ENCODE data around the gene ASIC5. TPM values are rescaled to one million over a fixed set of nuclear protein-coding genes. Genes with fewer than 3 reads are reported as not detected.
A peak's percentile ranks its signal among the peaks of the same experiment; 100 is the strongest.
"Not testable (repeated sequence)": the region's sequence is repeated elsewhere in the genome, so short reads cannot be mapped to it uniquely, and the experiment has no call there.

Gene ASIC5, protein sequence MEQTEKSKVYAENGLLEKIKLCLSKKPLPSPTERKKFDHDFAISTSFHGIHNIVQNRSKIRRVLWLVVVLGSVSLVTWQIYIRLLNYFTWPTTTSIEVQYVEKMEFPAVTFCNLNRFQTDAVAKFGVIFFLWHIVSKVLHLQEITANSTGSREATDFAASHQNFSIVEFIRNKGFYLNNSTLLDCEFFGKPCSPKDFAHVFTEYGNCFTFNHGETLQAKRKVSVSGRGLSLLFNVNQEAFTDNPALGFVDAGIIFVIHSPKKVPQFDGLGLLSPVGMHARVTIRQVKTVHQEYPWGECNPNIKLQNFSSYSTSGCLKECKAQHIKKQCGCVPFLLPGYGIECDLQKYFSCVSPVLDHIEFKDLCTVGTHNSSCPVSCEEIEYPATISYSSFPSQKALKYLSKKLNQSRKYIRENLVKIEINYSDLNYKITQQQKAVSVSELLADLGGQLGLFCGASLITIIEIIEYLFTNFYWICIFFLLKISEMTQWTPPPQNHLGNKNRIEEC
- not detected in 2 replicates for total RNA-seq

DNA sequence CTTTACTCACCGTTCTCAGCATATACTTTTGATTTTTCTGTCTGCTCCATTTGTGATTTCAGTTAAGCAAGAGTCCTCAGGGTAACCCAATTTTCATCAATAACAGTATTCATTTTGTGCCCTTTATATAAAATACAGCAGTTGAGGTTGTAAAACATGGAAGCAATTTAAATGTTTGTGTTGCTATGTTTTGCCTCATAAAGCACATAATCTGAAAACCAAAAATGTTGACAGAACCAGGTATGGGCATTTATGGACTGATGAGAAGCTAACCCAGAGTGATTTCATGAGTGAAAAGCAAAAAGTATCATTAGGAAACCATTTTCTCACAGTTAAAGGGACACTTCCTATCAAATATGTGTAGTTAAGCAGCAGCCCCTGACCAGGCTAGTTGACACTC is at the start of gene ASIC5:
Gene ASIC5 (minus strand): TSS at position 101 of the 400 bp plus-strand sequence. CDS start 51 bp downstream, at position 50.
- DNase-seq (ENCODE audit: low read depth), result no peak

DNA sequence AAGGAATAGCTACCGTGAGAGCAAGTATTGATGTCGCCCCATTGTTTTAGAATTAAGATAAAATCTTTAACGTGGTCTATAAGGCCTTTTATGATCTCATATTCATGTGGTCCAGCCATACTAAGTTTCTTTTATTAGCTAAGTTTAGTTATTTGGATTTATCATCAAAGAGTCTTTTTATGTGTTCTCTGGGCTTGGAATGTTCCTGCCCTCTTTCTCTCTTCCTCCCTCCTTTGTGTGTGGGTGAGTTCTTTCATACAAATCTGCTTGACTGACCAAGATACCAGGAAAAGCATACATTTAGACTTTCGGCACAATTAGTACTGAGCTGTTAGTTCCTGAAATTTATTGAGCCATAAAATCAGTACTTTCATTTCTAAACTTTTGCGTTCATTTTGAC is 48.7 kb upstream of the ASIC5 start:
- peak; percentile 41 for DNase-seq (ENCODE audit: low read depth)

DNA sequence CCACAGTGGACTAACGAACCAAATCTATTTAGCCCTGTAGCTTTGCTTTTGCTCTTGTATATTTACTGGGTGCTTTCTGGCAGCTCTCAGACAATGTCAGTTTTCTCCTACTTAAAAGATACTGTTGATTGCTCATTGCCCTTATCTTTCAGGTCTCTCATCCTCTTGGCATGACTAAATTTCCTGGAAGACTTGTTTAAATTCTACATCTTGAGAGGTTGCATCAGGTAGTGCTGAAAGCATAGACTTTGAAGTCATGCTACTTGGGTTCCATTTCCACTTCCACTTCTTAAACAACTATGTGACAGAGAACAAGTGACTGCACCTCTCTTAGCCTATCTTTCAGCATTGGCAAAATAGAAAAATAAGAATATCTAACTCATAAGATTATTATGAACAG is 45.8 kb upstream of the ASIC5 start:
- DNase-seq (ENCODE audit: low read depth), result no peak

DNA sequence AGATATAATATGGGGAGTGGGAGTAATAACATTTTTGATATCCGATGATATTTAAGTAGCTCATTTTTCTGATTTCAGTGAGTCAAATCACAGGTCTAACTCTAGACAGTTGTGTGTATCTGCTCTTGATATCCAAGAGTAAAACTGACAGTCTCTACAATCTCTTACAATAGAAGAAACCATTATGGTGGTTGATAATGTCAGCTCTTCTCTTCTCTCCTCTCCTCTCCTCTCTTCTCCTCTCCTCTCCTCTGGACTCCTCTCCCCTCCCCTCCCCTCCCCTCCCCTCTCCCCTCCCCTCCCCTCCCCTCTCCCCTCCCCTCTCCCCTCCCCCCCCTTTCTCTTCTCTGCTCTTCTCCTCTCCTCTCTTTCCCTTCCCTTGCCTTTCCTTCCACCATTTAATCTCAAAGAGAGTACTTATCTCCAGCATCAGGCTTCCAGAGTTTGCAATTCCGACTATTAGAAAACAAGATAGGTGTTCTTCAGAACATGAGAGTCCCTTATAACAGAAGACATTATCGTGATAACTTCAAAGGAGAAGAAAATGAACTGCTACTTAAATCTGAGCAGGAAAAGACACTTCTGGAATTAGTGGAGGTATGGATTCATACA is 43.6 kb upstream of the ASIC5 start:
- DNase-seq (ENCODE audit: low read depth), result no peak

DNA sequence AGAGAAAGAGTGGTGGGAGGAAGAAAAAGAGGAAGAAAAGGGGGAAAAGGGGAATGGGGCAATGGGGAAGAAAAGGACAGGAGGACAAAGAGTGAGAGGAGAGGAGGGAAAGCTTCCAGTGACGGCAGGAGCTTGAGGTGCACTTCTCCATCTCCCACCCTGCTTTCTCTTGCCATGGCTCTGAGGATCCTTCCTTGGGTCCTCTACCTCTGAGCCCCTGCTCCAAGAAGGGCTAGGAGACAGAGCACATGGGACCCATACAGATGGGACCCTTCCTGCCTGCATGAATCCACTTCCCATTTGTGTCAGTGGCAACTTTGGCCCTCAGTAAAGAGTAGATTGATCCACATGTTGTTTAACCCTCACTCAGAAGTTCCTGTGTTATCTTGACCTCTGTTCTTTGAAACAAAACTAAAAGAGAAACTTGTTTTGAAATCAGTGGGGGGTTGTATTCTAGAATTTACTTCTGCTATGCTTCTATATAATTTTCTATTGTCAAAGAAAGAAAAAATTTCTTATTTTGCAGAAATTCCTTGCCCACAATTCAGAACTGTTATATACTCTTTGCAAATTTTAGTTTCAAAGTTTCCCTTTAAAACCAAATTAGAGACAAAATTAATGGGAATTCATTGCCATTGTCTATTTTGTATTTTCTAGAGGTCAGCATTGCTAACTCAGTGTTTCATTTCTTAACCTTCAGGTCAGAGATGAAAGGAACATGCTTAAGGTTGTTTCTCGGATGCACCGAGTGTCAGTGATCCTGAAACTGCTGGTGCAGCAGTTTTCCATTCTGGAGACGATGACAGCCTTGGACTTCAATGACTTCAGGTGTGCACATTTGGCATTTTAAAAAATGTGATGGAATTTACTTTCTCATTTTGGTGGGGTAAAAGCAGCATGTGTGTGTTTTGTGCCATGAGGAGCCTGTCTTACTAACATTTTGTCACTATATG is 42.4 kb upstream of the ASIC5 start:
- DNase-seq (ENCODE audit: low read depth), result no peak

DNA sequence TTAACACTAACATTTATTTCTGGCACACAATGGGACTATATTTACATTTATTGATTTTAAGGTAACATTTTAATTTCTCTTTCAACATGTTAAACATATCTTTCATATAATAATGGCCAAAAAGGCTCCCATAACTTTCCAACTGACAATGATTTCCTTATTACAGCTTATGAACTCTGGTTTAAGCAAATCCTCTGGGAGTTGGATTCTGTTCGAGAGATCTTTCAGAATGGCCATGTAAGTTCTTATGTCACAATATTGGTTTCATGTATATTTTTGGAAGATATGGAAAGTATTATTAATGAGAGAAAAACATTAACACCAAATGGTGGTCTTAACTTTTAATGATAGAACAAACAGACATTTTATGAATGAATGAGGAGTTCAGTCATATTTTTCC is 41.5 kb upstream of the ASIC5 start:
- no peak for DNase-seq (ENCODE audit: low read depth)

DNA sequence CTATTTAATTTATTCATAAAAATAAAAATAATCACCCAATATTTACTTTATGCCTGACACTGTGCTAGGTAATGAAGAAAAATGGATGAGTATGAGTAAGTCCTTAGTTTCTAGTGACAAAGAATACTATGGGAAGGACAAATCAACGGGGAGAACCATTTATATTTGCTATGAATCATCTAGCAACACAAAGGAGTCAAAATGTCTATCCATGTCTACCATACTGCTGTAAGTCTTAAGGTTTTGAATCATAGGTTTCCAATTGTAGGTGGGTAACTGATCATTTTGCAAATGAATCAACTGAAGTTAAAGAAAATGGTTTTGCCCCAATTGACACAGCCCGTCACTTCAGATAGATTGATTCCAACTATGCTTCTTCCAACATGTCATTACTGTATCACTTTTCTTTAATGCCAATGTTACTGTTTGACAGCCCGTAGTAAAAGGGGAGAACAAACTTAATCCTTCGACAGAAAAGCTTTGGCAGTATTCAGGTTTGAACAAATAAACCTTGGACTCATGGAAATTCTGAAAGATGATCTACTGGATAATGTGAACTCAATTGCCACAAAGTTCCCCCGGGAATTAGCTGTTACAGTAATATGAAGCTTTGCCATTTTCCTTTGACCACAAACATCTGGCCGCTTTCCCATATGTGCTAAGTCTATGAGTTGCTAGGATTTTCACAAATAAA is 40.6 kb upstream of the ASIC5 start:
- DNase-seq (ENCODE audit: low read depth), result peak; percentile 87

DNA sequence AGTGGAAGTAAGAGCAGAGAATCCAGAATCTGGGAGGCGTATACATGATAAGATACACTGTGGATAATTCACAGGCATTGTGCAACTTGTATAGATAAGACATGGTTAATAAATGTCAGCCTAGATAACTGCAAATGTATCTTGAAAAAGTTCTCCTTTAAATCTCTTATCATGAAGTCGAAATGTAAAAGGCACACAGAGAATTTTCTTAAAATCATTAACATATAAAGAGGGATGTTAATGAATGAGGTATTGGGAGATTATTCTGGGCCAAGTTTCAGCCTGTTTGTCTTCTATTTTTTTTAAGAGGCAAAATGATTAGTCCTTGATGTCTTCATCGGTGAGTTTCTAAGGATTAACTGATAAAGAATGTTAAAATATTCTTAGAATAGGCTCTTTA is 38.3 kb upstream of the ASIC5 start:
- no peak for DNase-seq (ENCODE audit: low read depth)

DNA sequence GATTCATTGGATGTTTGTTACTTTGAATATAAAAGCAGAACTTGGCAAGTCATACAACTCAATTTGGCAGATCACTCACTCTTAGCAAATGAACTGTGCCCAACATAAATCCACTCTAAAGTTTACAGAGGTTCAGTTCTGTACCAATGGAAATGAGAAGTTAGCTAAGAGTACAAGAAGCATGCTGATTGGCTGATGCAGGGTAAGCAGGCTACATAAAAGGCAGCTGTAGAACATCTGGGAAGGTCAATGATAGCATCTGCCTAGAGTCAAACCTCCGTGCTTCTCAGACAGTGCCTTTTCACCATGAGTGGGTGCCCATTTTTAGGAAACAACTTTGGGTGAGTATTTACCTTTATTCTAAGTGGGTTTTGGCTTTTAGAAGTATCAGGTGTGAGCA is 37.4 kb upstream of the ASIC5 start, which contains the start of gene TDO2:
Gene TDO2 (plus strand): TSS at position 244 of the 400 bp plus-strand sequence. CDS start 63 bp downstream, at position 307.
- no peak for DNase-seq (ENCODE audit: low read depth)

DNA sequence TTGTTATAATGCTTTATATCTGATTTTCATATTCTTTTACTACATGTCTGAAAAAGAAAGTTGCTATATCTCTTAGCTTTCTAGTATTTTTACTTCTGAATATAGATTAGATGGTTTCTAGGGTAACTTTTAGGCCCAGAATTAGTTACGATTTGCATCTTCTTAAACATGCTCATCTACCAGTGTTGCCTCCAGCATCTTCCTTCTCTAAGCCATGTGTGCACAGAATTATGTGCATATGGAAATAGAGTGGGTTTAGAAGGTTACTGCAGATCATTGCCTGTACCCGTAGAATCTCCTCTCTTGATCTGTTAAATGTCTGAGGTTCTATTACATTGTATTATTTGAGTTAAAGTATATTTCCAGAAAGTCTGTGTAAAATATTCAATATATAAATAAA is 34.9 kb upstream of the ASIC5 start:
- no peak for DNase-seq (ENCODE audit: low read depth)

DNA sequence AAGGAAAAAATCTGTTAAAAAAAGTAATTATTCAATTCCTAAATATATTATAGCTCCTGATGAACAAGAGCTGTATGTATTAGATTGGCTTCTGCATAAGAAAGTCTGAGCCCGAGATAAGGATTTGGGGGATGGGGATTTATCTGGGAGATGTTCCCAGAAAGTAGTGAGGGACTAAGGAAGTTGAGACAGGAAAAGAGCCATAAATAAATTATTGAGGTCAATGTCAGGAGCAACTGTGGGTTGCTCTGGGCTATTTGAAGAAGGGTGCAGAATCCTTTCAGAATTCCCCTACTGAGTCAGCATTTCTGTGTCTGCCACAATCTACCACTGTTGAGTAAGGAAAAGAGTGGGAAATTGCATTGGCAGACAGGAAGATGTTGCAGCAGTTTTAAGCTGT is 34.3 kb upstream of the ASIC5 start:
- DNase-seq (ENCODE audit: low read depth), result peak; percentile 85

DNA sequence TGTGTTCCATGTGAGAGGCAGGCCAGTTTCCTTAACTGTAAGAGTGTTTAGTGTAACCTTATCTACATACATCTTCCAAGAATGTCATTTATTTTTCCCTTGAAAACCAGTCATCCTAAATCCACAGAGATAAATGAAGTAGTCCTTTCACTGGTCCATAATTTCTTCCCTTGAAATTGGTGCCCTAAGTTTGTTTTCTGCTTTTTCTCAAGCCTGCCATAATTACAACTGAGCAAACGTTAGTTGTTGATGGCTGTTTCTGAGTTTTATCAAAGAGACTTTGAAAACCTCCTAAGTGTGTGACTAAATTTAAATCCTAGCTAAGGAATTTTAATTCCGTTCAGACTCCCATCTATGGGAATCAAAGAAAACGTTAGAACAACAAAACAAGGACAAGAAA is 33.8 kb upstream of the ASIC5 start:
- DNase-seq (ENCODE audit: low read depth), result no peak

DNA sequence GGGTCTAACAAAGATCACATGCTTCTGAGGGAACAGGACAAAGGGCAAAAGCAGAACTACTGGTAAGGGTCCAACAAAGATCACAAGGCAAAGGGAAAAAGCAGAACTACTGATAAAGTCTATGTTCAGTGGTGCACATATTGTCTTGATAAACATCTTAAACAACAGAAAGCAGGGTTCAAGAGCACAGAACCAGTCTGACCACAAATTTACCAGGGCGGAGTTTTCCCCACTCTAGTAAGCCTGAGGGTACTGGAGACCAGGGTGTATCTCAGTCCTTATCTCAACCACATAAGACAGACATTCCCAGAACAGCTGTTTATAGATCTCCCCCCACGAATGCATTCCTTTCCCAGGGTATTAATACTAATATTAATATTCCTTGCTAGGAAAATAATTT is 32.3 kb upstream of the ASIC5 start:
- DNase-seq (ENCODE audit: low read depth), result not testable (repeated sequence)

DNA sequence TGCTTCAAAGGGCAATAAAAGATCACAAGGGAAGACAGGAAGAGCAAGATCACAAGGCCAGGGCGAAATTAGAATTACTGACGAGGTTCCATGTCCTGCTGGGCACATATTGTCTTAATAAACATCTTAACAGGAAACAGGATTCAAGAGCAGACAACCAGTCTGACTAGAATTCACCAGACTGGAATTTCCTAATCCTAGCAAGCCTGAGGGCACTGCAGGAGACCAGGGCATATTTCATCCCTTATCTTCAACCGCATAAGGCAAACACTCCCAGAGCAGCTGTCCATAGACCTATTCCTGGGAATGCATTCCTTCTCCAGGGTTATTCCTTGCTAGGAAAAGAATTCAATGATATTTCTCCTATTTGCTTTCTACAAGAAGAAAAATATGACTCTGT is 25.0 kb upstream of the ASIC5 start:
- DNase-seq (ENCODE audit: low read depth), result no peak

DNA sequence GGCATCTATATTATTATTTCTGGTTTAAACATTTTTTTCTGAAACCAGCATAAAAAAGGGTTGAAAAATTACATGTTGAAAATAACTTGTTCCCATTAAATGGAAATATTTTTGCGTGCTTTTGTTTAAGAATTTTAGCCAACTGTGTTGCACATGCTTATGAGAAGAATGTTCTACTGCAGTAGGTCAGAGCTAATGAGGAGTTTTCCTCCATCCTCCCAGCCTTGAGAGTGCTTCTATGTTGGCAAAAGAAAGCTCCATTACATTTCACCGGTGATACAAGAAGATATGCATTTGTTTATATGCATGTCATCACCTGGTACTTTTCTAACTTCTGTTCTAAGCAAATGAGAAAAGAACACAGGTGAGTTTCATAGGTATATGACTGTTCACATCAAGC is 23.9 kb upstream of the ASIC5 start:
- DNase-seq (ENCODE audit: low read depth), result no peak

DNA sequence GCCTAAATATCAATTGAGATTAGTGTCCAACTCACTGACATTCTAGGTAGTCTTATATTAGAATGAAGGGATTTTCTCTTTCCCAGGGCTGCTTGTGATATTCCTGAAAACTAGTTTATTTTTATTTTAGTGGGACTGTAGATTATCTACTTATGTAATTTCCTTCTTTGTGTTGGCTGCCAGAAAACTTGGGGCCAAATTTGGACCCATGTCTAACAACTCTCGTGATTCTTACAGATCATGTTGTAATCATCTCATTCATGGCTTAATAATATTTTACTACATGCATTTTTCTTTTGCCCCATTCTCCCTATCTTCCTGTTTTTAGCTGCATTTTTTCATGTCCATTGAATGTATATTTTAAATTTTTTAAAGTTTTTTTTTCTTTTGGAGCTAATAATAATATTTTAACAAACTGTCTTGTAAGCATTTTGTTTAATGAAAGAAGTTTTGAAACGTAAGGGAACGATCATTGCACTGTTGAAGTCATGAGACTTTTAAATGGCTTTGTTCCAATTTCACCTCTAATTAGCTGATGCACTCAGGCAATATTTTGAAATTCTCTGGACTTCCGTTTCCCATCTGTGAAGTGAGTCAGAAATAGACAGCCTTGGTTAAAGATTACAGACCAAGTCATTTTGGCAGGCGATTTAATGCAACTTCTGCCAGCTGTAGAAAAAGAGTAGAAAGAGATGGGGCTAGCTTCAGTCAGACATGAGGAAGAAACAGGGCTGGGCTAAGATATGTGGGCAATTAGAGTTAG is 23.1 kb upstream of the ASIC5 start:
- DNase-seq (ENCODE audit: low read depth), result peak; percentile 99

DNA sequence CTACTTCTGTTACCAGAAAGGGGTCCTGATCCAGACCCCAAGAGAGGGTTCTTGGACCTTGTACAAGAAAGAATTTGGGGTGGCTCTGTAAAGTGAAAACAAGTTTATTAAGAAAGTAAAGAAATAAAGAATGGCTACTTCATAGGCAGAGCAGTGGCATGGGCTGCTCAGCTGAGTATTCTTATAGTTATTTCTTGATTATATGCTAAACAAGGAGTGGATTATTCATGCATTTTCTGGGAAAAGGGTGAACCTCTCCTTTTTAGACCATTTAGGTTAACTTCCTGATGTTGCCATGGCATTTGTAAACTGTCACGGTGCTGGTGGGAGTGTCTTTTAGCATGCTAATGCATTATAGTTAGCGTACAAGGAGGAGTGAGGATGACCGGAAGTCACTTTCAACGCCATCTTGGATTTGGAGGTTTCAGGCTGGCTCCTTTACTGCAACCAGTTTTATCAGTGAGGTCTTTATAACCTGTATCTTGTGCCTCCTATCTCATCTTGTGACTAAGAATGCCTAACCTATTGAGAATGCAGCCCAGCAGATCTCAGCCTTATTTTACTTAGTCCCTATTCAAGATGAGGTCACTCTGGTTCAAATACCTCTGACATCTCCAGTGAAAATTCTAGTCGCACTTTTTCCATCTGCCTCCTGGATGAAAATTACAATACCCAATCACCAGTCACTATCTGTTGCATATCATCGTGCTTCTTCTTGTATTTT is 21.9 kb upstream of the ASIC5 start:
- DNase-seq (ENCODE audit: low read depth), result no peak

DNA sequence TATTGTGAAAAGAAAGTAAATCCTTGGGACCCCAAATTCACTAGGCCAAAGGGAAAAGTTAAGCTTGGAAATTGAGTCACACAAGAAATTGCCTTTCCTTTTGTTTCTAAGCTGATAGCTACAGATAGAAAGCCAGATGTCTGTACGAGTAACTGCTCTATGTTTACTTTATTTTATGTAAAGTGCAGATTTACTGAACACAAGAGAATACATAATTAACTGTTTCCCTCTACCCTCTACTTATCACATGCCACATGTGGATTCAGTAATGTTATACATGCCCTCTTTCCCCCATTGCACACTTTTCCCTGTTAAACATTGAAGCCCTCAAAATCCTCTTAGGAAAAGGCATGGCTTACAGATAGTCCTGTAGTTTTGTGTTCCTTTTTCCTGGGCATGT is 21.0 kb upstream of the ASIC5 start:
- DNase-seq (ENCODE audit: low read depth), result no peak

DNA sequence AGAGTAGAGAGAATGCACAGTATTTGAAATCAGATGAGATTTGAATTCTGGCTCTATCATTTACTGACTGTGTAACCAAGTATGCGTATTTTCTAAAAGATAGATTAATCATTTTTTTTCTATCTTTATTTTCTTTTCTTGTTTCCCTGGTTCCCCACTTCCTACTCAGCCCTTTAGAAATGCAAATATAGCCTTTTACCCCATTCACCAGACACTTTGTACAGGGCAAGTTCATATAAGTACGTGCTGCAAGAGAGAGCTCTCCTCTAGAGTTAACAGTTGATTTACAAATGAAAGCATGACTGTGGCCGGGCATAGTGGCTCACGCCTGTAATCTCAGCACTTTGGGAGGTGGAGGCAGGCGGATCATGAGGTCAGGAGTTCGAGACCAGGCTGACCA is 19.6 kb upstream of the ASIC5 start:
- no peak for DNase-seq (ENCODE audit: low read depth)

DNA sequence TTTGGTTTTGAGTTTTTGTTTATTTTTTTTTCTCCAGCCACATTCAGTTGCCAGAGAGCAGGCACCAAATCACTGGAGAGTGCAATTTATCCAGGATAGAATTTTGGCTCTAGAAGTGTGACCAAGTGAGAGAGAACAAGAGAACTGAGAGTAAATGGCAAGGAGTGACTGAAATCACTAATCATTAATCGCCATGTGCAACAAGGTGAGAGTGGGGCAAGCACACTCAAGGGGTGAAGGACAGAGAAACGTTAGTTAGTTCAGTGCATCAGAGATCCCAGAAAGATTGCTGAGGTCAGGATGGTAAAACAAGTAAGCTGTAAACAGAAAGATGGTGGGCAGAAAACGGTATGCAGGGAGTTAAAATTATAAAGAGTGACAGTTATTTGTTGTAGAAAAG is 17.8 kb upstream of the ASIC5 start:
- no peak for DNase-seq (ENCODE audit: low read depth)
